HCT116 (cell line): Measurements from ENCODE around the gene RPS2. TPM values are rescaled to one million over a fixed set of nuclear protein-coding genes. Genes with fewer than 3 reads are reported as not detected.
A peak's percentile ranks its signal among the peaks of the same experiment; 100 is the strongest.

Experiments
- ATAC-seq: fragments of 200-7000 bp; cut with Tn5 transposase; 2 replicates; pipeline ENCODE4 v1.9.1; 2020; ENCODE audit warnings: mild to moderate bottlenecking, moderate library complexity
- BruUV-seq: library from RNA; stranded (reverse); fragments of 400-500 nt; replicated peaks from 2 replicates; lab custom pipeline; 2021; lab: Mats Ljungman, UMichigan
- CTCF ChIA-PET: fragments of 300-600 bp; sonication (Branson Sonifier 250); formaldehyde crosslinking; loops from one replicate; lab custom pipeline; 2021; ENCODE audit warnings: antibody characterized with exemption; lab: Charles Lee
- POLR2A ChIA-PET: fragments of 300-600, 350-600 bp; sonication (Branson Sonifier 250); formaldehyde crosslinking; loops from one replicate; lab custom pipeline; 2021; ENCODE audit warnings: antibody characterized with exemption; lab: Charles Lee
- RAD21 ChIA-PET, 2 experiments: fragments of 300-600 bp; sonication (Branson Sonifier 250); formaldehyde crosslinking; loops; one replicate each; lab custom pipeline; 2023; ENCODE audit warnings: low total read pairs in 2 of 2; ENCODE audit not compliant: uncharacterized antibody in 2 of 2, unreplicated experiment in 2 of 2, low non-redundant PET in 1 of 2; lab: Charles Lee
- DNase-seq: peaks from one replicate; pipeline ENCODE4 v3.0.0-alpha.2; 2010; ENCODE audit warnings: low read depth, low spot score
- H2AFZ ChIP-seq: fragments of 200-600 bp; shearing (Covaris generic), sonication (generic); 2 replicates; pipeline ENCODE4 v1.6.1; 2017; ENCODE audit warnings: low read depth, mixed run types, mixed read lengths, antibody characterized with exemption, low read length; ENCODE audit not compliant: poor library complexity, severe bottlenecking
- H3K27ac ChIP-seq: 2 replicates; pipeline ENCODE4 v1.5.1; 2012; ENCODE audit warnings: low read depth, low read length
- H3K27me3 ChIP-seq: fragments of 200-600 bp; sonication (generic); 2 replicates; pipeline ENCODE4 v1.6.1; 2016; ENCODE audit warnings: mixed run types, low read length, mixed read lengths; ENCODE audit not compliant: insufficient read depth
- H3K36me3 ChIP-seq, 2 experiments: fragments of 200-500 bp in 1 of 2; fragments of 200-600 bp in 1 of 2; sonication (Bioruptor generic) in 1 of 2; sonication (generic) in 1 of 2; 2 replicates each; pipeline versions ENCODE4 v1.5.1 to v1.6.1; 2014 to 2016; ENCODE audit warnings: low read length in 2 of 2, inconsistent platforms in 1 of 2, mixed read lengths in 1 of 2, mixed run types in 1 of 2; ENCODE audit not compliant: insufficient read depth in 2 of 2, control insufficient read depth in 1 of 2
- H3K4me1 ChIP-seq, 2 experiments: fragments of 200-600 bp in 1 of 2; sonication (generic) in 1 of 2; 2 replicates each; pipeline versions ENCODE4 v1.5.1 to v1.6.1; 2012 to 2017; ENCODE audit warnings: low read length in 2 of 2, inconsistent platforms in 1 of 2, mild to moderate bottlenecking in 1 of 2, mixed read lengths in 1 of 2, mixed run types in 1 of 2, moderate library complexity in 1 of 2; ENCODE audit not compliant: insufficient read depth in 2 of 2, control insufficient read depth in 1 of 2
- H3K4me2 ChIP-seq: fragments of 200-600 bp; sonication (generic); 2 replicates; pipeline ENCODE4 v1.6.1; 2017; ENCODE audit warnings: mixed run types, low read length, mixed read lengths
- H3K4me3 ChIP-seq, 2 experiments: fragments of 200-600 bp in 1 of 2; sonication (generic) in 1 of 2; replicated peaks in 1 of 2; 2 replicates each; pipeline ENCODE4 v1.5.1; 2011 to 2016; ENCODE audit warnings: low read length in 2 of 2, control low read depth in 1 of 2, low read depth in 1 of 2, mild to moderate bottlenecking in 1 of 2, mixed read lengths in 1 of 2, mixed run types in 1 of 2
- H3K79me2 ChIP-seq: fragments of 200-600 bp; sonication (generic); 2 replicates; pipeline ENCODE4 v1.6.1; 2017; ENCODE audit warnings: mild to moderate bottlenecking, mixed run types, low read length, moderate library complexity, mixed read lengths; ENCODE audit not compliant: insufficient read depth
- H3K9ac ChIP-seq: fragments of 200-600 bp; sonication (generic); 2 replicates; pipeline ENCODE4 v1.6.1; 2016; ENCODE audit warnings: low read length, mixed read lengths
- H3K9me2 ChIP-seq: fragments of 200-600 bp; sonication (generic), shearing (Covaris generic); 2 replicates; pipeline ENCODE4 v1.6.1; 2017; ENCODE audit warnings: mixed run types, mild to moderate bottlenecking, moderate library complexity; ENCODE audit not compliant: insufficient read depth
- H3K9me3 ChIP-seq, 2 experiments: fragments of 200-500 bp in 1 of 2; fragments of 200-600 bp in 1 of 2; sonication (Bioruptor generic) in 1 of 2; sonication (generic) in 1 of 2; 2 replicates each; pipeline ENCODE4 v1.6.1; 2014 to 2017; ENCODE audit warnings: low read length in 2 of 2, mixed read lengths in 2 of 2, inconsistent platforms in 1 of 2, low read depth in 1 of 2, mild to moderate bottlenecking in 1 of 2, mixed run types in 1 of 2, moderate library complexity in 1 of 2; ENCODE audit not compliant: control insufficient read depth in 1 of 2, insufficient read depth in 1 of 2
- H4K20me1 ChIP-seq: fragments of 200-600 bp; sonication (generic), shearing (Covaris generic); 2 replicates; pipeline ENCODE4 v1.6.1; 2017; ENCODE audit warnings: mixed run types, mild to moderate bottlenecking, moderate library complexity; ENCODE audit not compliant: insufficient read depth
- CBX3 ChIP-seq: IDR thresholded peaks from 2 replicates; pipeline ENCODE4 v1.6.1; 2012; ENCODE audit warnings: low read depth
- EZH2 ChIP-seq: fragments of 200-600 bp; sonication (generic); IDR thresholded peaks from 2 replicates; pipeline ENCODE4 v1.6.1; 2017; ENCODE audit warnings: antibody characterized with exemption, mixed run types
- JUND ChIP-seq: IDR thresholded peaks from 2 replicates; pipeline ENCODE4 v1.6.1; 2012
- POLR2A ChIP-seq: IDR thresholded peaks from 2 replicates; pipeline ENCODE4 v1.7.0; 2011; ENCODE audit warnings: borderline replicate concordance; ENCODE audit not compliant: insufficient read depth, insufficient read length; ENCODE audit errors: extremely low read depth
- RAD21 ChIP-seq: IDR thresholded peaks from 2 replicates; pipeline ENCODE4 v1.6.1; 2012; ENCODE audit warnings: low read depth, mild to moderate bottlenecking
- SP1 ChIP-seq: IDR thresholded peaks from 2 replicates; pipeline ENCODE4 v1.6.1; 2012; ENCODE audit warnings: low read depth
- SRF ChIP-seq: IDR thresholded peaks from 2 replicates; pipeline ENCODE4 v1.6.1; 2012; ENCODE audit warnings: low read depth
- ZFX ChIP-seq: fragments of 450-650 bp; IDR thresholded peaks from 2 replicates; pipeline ENCODE4 v1.6.1; 2017
- ZNF274 ChIP-seq: fragments of 200-500 bp; sonication (Bioruptor generic); IDR thresholded peaks from 2 replicates; pipeline ENCODE4 v1.6.1; 2014; ENCODE audit warnings: mild to moderate bottlenecking, low read depth, low read length, inconsistent platforms
- intact Hi-C: fragments of 100-400 bp; cut with micrococcal nuclease; formaldehyde crosslinking; loops from 2 replicates; pipeline ENCODE4 v1.10.0; 2022
- total RNA-seq: library from RNA; stranded (reverse); gene quantifications from one replicate; pipeline ENCODE4 v1.2.1, GENCODE V29; 2021; ENCODE audit not compliant: unreplicated experiment

Gene RPS2
- total RNA-seq, 1 experiment from 2014 or later, result 6,265 TPM

GRCh38 chr16:2009791-2010510, 45.3 kb upstream of the RPS2 start, which contains the start of gene ZNF598 (continued):
- TF ChIP-seq RAD21 (no peak), ZFX (peak; percentile 62), POLR2A (no peak), SP1 (0 out of 2 replicates have a peak, but pooled peaks have one; percentile 39)
- TF ChIP-seq, all 23 proteins: peak for 7

DNA sequence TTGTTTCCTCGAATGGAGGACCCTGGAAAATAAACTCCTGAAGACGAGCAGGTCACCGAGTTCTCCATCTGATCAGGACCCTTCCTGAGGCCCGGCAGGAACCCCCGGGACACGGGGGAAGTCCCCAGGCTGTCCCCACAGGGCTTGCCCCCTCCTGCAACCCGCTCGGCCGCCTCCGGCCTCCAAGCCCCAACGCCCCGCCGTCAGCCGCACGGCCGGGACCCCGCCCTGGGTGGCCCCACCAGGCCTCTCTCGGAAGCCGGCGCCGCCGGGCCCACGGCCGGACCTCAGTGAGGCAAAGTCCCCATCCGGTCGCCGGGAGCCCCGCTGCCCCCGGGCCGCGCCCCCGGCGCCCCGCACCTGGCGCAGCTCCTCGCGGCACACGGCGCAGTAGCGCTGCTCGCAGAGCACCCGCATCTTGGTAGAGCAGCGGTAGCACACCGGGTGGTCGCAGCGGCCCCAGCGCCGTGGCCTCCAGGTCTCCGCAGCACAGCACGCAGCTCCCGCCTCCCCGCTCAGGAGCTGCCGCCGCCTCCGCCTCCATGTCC, 44.6 kb upstream of the RPS2 start:
- intact Hi-C loops, result no loop called here
- 0 out of 4 replicates have a peak, but pooled peaks cover 0 to 7% of the 10 kb centered on the region in 2 experiments for H3K36me3 ChIP-seq
- POLR2A ChIA-PET, result no interaction called here
- no TSS peak for BruUV-seq
- DNase-seq (no peak), ATAC-seq (peak; percentile 39)
- H2AFZ ChIP-seq, result no peak overlapping the region
- RAD21 ChIA-PET, result no interaction called here
- peak overlapping the region; percentile 97 for H3K9ac ChIP-seq
- peaks cover 25 to 54% of the 10 kb centered on the region in 2 experiments for H3K4me1 ChIP-seq
- peaks cover 62% of the 10 kb centered on the region for H3K79me2 ChIP-seq
- peak overlapping the region; percentile 92 for H3K4me2 ChIP-seq
- H3K4me3 ChIP-seq, result peak overlapping the region; percentile 79 to 87
- H3K9me3 ChIP-seq, result no peaks in the 10 kb centered on the region
- TF ChIP-seq EZH2 (no peak), SRF (no peak), ZNF274 (no peak), CBX3 (no peak), JUND (no peak), ZFX (peak; percentile 87; the same call in 1 of the 2 replicates)
- no peaks in the 10 kb centered on the region for H3K9me2 ChIP-seq
- no peaks in the 10 kb centered on the region for H3K27me3 ChIP-seq
- H4K20me1 ChIP-seq, result peaks cover 9% of the 10 kb centered on the region; the same call in 1 of the 2 replicates
- CTCF ChIA-PET, result no interaction called here
- peak overlapping the region; percentile 92 for H3K27ac ChIP-seq
